ENCODE data around the gene UCP2.

UCP2 gene

GRCh38 chr11:73972620-73973449 lies 9.8 kb downstream of the UCP2 start:
- no peaks in the 10 kb centered on the region for H3K9me3 Mint-ChIP-seq
- peaks cover 49% of the 10 kb centered on the region for H3K36me3 Mint-ChIP-seq (ENCODE audit: low read depth)
- no peak overlapping the region for H3K4me3 Mint-ChIP-seq
- DNase-seq, result no peak
- H3K27me3 Mint-ChIP-seq, result no peaks in the 10 kb centered on the region
- peak overlapping the region; percentile 83 for H3K27ac Mint-ChIP-seq
- H3K4me1 Mint-ChIP-seq (ENCODE audit: low read depth), result peaks cover 97% of the 10 kb centered on the region

- H3K36me3 Mint-ChIP-seq (ENCODE audit: low read depth), result peaks cover 43% of the 10 kb centered on the region
- no peak overlapping the region for H3K4me3 Mint-ChIP-seq
- peak overlapping the region; percentile 83 for H3K27ac Mint-ChIP-seq
- H3K9me3 Mint-ChIP-seq, result no peaks in the 10 kb centered on the region
- DNase-seq, result no peak
- peaks cover 96% of the 10 kb centered on the region for H3K4me1 Mint-ChIP-seq (ENCODE audit: low read depth)
- H3K27me3 Mint-ChIP-seq, result no peaks in the 10 kb centered on the region
Measured at GRCh38 chr11:73972187-73972586, 10.5 kb downstream of the UCP2 start.

- Mint-ChIP-seq H3K9me3 (no peaks in the 10 kb centered on the region), H3K4me1 (ENCODE audit: low read depth) (peaks cover 88% of the 10 kb centered on the region), H3K27ac (peak overlapping the region; percentile 83), H3K27me3 (no peaks in the 10 kb centered on the region), H3K4me3 (no peak overlapping the region), H3K36me3 (ENCODE audit: low read depth) (peaks cover 33% of the 10 kb centered on the region)
- no peak for DNase-seq
Measured at GRCh38 chr11:73971175-73971719, 11.4 kb downstream of the UCP2 start.

GRCh38 chr11:73969991-73970800 lies 12.4 kb downstream of the UCP2 start:
- Mint-ChIP-seq H3K9me3 (no peaks in the 10 kb centered on the region), H3K4me1 (ENCODE audit: low read depth) (peaks cover 85% of the 10 kb centered on the region), H3K27ac (peak overlapping the region; percentile 83), H3K36me3 (ENCODE audit: low read depth) (peaks cover 23% of the 10 kb centered on the region), H3K27me3 (no peaks in the 10 kb centered on the region), H3K4me3 (no peak overlapping the region)
- DNase-seq, result no peak

GRCh38 chr11:73969091-73969490 lies 13.6 kb downstream of the UCP2 start:
- Mint-ChIP-seq H3K36me3 (ENCODE audit: low read depth) (peaks cover 12% of the 10 kb centered on the region), H3K4me1 (ENCODE audit: low read depth) (peaks cover 85% of the 10 kb centered on the region), H3K27ac (peak overlapping the region; percentile 83), H3K9me3 (no peaks in the 10 kb centered on the region), H3K4me3 (no peak overlapping the region), H3K27me3 (no peaks in the 10 kb centered on the region)
- DNase-seq, result no peak

- DNase-seq, result no peak
- Mint-ChIP-seq H3K9me3 (no peaks in the 10 kb centered on the region), H3K4me1 (ENCODE audit: low read depth) (peaks cover 81% of the 10 kb centered on the region), H3K36me3 (ENCODE audit: low read depth) (peaks cover 6% of the 10 kb centered on the region), H3K27ac (peak overlapping the region; percentile 41), H3K27me3 (no peaks in the 10 kb centered on the region), H3K4me3 (no peak overlapping the region)
Measured at GRCh38 chr11:73968356-73968966, 14.2 kb downstream of the UCP2 start.

GRCh38 chr11:73965764-73966121 lies 16.9 kb downstream of the UCP2 start:
- no peak overlapping the region for H3K4me3 Mint-ChIP-seq
- no peak for DNase-seq
- peaks cover 55% of the 10 kb centered on the region for H3K4me1 Mint-ChIP-seq (ENCODE audit: low read depth)
- H3K27ac Mint-ChIP-seq, result peak overlapping the region; percentile 38
- no peaks in the 10 kb centered on the region for H3K27me3 Mint-ChIP-seq
- no peaks in the 10 kb centered on the region for H3K36me3 Mint-ChIP-seq (ENCODE audit: low read depth)
- no peaks in the 10 kb centered on the region for H3K9me3 Mint-ChIP-seq

GRCh38 chr11:73965076-73965763 lies 17.4 kb downstream of the UCP2 start:
- no peaks in the 10 kb centered on the region for H3K27me3 Mint-ChIP-seq
- no peak for DNase-seq
- no peak overlapping the region for H3K27ac Mint-ChIP-seq
- H3K4me1 Mint-ChIP-seq (ENCODE audit: low read depth), result peaks cover 51% of the 10 kb centered on the region
- H3K9me3 Mint-ChIP-seq, result no peaks in the 10 kb centered on the region
- no peak overlapping the region for H3K4me3 Mint-ChIP-seq
- no peaks in the 10 kb centered on the region for H3K36me3 Mint-ChIP-seq (ENCODE audit: low read depth)

- H3K9me3 Mint-ChIP-seq, result no peaks in the 10 kb centered on the region
- H3K4me1 Mint-ChIP-seq (ENCODE audit: low read depth), result peaks cover 38% of the 10 kb centered on the region
- no peaks in the 10 kb centered on the region for H3K27me3 Mint-ChIP-seq
- DNase-seq, result no peak
- no peak overlapping the region for H3K4me3 Mint-ChIP-seq
- no peaks in the 10 kb centered on the region for H3K36me3 Mint-ChIP-seq (ENCODE audit: low read depth)
- H3K27ac Mint-ChIP-seq, result peak overlapping the region; percentile 35
Measured at GRCh38 chr11:73963861-73964260, 18.8 kb downstream of the UCP2 start.

GRCh38 chr11:73962101-73962705 lies 20.4 kb downstream of the UCP2 start:
- no peaks in the 10 kb centered on the region for H3K36me3 Mint-ChIP-seq (ENCODE audit: low read depth)
- H3K4me1 Mint-ChIP-seq (ENCODE audit: low read depth), result peaks cover 27% of the 10 kb centered on the region
- H3K9me3 Mint-ChIP-seq, result no peaks in the 10 kb centered on the region
- no peak overlapping the region for H3K4me3 Mint-ChIP-seq
- H3K27ac Mint-ChIP-seq, result no peak overlapping the region
- DNase-seq, result no peak
- peaks cover 13% of the 10 kb centered on the region for H3K27me3 Mint-ChIP-seq

GRCh38 chr11:73961321-73961720 lies 21.3 kb downstream of the UCP2 start:
- Mint-ChIP-seq H3K4me3 (no peak overlapping the region), H3K27me3 (peaks cover 18% of the 10 kb centered on the region), H3K36me3 (ENCODE audit: low read depth) (no peaks in the 10 kb centered on the region), H3K27ac (no peak overlapping the region), H3K9me3 (no peaks in the 10 kb centered on the region), H3K4me1 (ENCODE audit: low read depth) (peaks cover 27% of the 10 kb centered on the region)
- DNase-seq, result no peak

GRCh38 chr11:73958521-73959141 lies 24.0 kb downstream of the UCP2 start:
- H3K27me3 Mint-ChIP-seq, result peaks cover 24% of the 10 kb centered on the region
- H3K27ac Mint-ChIP-seq, result no peak overlapping the region
- DNase-seq, result peak; percentile 13
- H3K36me3 Mint-ChIP-seq (ENCODE audit: low read depth), result no peaks in the 10 kb centered on the region
- no peak overlapping the region for H3K4me3 Mint-ChIP-seq
- H3K4me1 Mint-ChIP-seq (ENCODE audit: low read depth), result peaks cover 6% of the 10 kb centered on the region
- H3K9me3 Mint-ChIP-seq, result no peaks in the 10 kb centered on the region

- DNase-seq, result peak; percentile 30
- Mint-ChIP-seq H3K27ac (no peak overlapping the region), H3K36me3 (ENCODE audit: low read depth) (no peaks in the 10 kb centered on the region), H3K4me1 (ENCODE audit: low read depth) (peaks cover 6% of the 10 kb centered on the region), H3K4me3 (peak overlapping the region; percentile 50), H3K27me3 (peaks cover 24% of the 10 kb centered on the region), H3K9me3 (no peaks in the 10 kb centered on the region)
Measured at GRCh38 chr11:73957654-73958361, 24.8 kb downstream of the UCP2 start.
